ENCODE data around the gene ID2. TPM values are rescaled to one million over a fixed set of nuclear protein-coding genes. Genes with fewer than 3 reads are reported as not detected.

Gene ID2
- total and polyA plus RNA-seq, 7 donors = 4.1 to 33.0 (median 14.7) TPM

- no peaks in the 10 kb centered on the region for H3K9me3 ChIP-seq
- H3K27ac ChIP-seq = no peak overlapping the region
- H3K27me3 ChIP-seq (ENCODE audit: insufficient read depth in 3 of 3, low read length in 2 of 3) = no peaks in the 10 kb centered on the region
- no peaks in the 10 kb centered on the region for H3K36me3 ChIP-seq (ENCODE audit: insufficient read depth in 1 of 2, low read depth in 1 of 2)
- no peak overlapping the region for H3K4me3 ChIP-seq
- peaks cover 5% of the 10 kb centered on the region for H3K4me1 ChIP-seq
- TF ChIP-seq CTCF (IDR thresholded peaks at IDR 0.05) = no peak
- no peak for DNase-seq
- 90 to 94% (median 93%) methylated on average over 5 of the region's 5 CpGs for WGBS, 3 donors
- no peak for ATAC-seq
- intact Hi-C loops (cut with DNase I) = no loop called here
Measured at GRCh38 chr2:8656160-8656641, 25.7 kb upstream of the ID2 start.

- H3K9me3 ChIP-seq = no peaks in the 10 kb centered on the region
- H3K27me3 ChIP-seq (ENCODE audit: insufficient read depth in 3 of 3, low read length in 2 of 3) = no peaks in the 10 kb centered on the region
- ATAC-seq (no peak), DNase-seq (no peak)
- WGBS, 3 donors = 82 to 90% (median 90%) methylated on average over 4 of the region's 4 CpGs
- intact Hi-C loops (cut with DNase I) = no loop called here
- no peak overlapping the region for H3K4me3 ChIP-seq
- no peak overlapping the region for H3K27ac ChIP-seq
- no peak for TF ChIP-seq CTCF (IDR thresholded peaks at IDR 0.05)
- H3K4me1 ChIP-seq = peaks cover 5% of the 10 kb centered on the region
- no peaks in the 10 kb centered on the region for H3K36me3 ChIP-seq (ENCODE audit: insufficient read depth in 1 of 2, low read depth in 1 of 2)
Measured at GRCh38 chr2:8656811-8657210, 25.0 kb upstream of the ID2 start.

DNA sequence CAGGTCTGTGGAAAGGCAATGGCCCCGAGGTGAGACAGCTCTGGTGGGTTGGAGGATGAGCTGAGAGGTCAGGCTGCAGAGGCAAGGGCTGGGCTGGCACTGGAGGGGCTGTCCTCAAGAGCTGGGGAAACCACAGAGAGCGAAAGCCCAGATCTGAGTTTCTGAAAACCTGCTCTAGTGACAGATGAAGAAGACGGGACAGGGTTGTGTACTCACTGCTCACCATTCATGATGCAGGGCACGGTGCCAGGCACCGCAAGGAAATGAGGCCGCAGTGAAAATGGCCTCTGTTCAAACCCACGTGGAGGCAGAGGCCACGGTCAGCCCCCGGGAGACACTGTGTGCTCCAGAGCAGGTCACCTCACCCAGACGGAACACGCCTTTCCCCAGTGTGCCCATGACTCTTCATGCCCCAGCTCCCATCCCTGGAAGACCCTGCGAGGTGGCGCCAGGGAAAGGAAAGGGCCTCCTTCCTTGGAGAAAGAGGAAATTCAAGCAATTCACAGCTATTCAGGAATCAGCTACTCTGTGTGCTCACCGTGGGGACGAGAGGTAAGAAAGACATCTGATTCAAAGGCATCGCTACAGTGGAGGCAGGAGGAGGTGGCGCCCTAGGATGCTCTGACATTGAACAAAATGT, 24.3 kb upstream of the ID2 start:
- H3K36me3 ChIP-seq (ENCODE audit: insufficient read depth in 1 of 2, low read depth in 1 of 2) = no peaks in the 10 kb centered on the region
- intact Hi-C loops (cut with DNase I) = no loop called here
- 85 to 87% (median 85%) methylated on average over 17 of the region's 17 CpGs for WGBS, 3 donors
- peaks cover 5% of the 10 kb centered on the region for H3K4me1 ChIP-seq
- no peak for TF ChIP-seq CTCF (IDR thresholded peaks at IDR 0.05)
- DNase-seq (no peak), ATAC-seq (no peak)
- no peak overlapping the region for H3K27ac ChIP-seq
- H3K9me3 ChIP-seq = no peaks in the 10 kb centered on the region
- H3K27me3 ChIP-seq (ENCODE audit: insufficient read depth in 3 of 3, low read length in 2 of 3) = no peaks in the 10 kb centered on the region
- H3K4me3 ChIP-seq = no peak overlapping the region

- no peaks in the 10 kb centered on the region for H3K27me3 ChIP-seq (ENCODE audit: insufficient read depth in 3 of 3, low read length in 2 of 3)
- H3K27ac ChIP-seq = no peak overlapping the region
- intact Hi-C loops (cut with DNase I) = no loop called here
- no peaks in the 10 kb centered on the region for H3K36me3 ChIP-seq (ENCODE audit: insufficient read depth in 1 of 2, low read depth in 1 of 2)
- H3K9me3 ChIP-seq = no peaks in the 10 kb centered on the region
- peaks cover 5% of the 10 kb centered on the region for H3K4me1 ChIP-seq
- H3K4me3 ChIP-seq = no peak overlapping the region
- DNase-seq (no peak), ATAC-seq (no peak)
- TF ChIP-seq CTCF (IDR thresholded peaks at IDR 0.05) = no peak
- 95 to 97% (median 96%) methylated on average over 22 of the region's 22 CpGs for WGBS, 3 donors
Measured at GRCh38 chr2:8658064-8658862, 23.6 kb upstream of the ID2 start.
